ENCODE measurements around the gene RTL9. TPM values are rescaled to one million over a fixed set of nuclear protein-coding genes. Genes with fewer than 3 reads are reported as not detected.
"Not testable (repeated sequence)": the region's sequence is repeated elsewhere in the genome, so short reads cannot be mapped to it uniquely, and the experiment has no call there.

Gene RTL9
- total RNA-seq, 2 experiments from 2014 or later, result not detected

DNA sequence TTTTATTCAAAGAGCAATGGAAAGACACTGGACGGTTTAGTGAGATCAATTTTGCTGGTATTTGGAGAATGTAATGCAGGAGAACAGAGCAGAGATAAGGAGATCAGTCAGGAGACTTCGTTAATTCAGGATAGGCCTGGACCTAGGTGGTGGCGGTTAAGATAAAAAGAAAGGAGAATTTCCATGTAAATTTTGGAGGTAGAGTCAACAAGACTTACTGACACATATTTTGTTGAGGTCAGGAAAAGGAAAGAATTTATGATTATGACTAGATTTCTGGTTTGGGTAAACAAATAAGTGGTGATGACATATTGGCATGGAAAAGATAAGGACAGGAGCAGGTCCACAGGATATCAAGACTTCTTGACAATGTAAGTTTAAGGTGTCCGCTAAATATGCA is 31.9 kb upstream of the RTL9 start:
- no peak for DNase-seq
- Mint-ChIP-seq H3K27me3 (no peaks in the 10 kb centered on the region), H3K9me3 (no peaks in the 10 kb centered on the region), H3K4me3 (no peak overlapping the region), H3K36me3 (ENCODE audit: low read depth) (no peaks in the 10 kb centered on the region), H3K4me1 (ENCODE audit: low read depth) (peaks cover 4% of the 10 kb centered on the region), H3K27ac (no peak overlapping the region)
- TF ChIP-seq, protein P1, sequence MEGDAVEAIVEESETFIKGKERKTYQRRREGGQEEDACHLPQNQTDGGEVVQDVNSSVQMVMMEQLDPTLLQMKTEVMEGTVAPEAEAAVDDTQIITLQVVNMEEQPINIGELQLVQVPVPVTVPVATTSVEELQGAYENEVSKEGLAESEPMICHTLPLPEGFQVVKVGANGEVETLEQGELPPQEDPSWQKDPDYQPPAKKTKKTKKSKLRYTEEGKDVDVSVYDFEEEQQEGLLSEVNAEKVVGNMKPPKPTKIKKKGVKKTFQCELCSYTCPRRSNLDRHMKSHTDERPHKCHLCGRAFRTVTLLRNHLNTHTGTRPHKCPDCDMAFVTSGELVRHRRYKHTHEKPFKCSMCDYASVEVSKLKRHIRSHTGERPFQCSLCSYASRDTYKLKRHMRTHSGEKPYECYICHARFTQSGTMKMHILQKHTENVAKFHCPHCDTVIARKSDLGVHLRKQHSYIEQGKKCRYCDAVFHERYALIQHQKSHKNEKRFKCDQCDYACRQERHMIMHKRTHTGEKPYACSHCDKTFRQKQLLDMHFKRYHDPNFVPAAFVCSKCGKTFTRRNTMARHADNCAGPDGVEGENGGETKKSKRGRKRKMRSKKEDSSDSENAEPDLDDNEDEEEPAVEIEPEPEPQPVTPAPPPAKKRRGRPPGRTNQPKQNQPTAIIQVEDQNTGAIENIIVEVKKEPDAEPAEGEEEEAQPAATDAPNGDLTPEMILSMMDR (IDR thresholded peaks at IDR 0.05), result no peak
- ChIA-PET POLR2A (no interaction called here), CTCF (interaction anchor here (0.6 kb wide), 1 partner anchor 152 kb away, joined by 3 read pairs; no protein-coding TSS in a partner anchor)
- no peak for ATAC-seq
- intact Hi-C loops (cut with micrococcal nuclease), result no loop called here

DNA sequence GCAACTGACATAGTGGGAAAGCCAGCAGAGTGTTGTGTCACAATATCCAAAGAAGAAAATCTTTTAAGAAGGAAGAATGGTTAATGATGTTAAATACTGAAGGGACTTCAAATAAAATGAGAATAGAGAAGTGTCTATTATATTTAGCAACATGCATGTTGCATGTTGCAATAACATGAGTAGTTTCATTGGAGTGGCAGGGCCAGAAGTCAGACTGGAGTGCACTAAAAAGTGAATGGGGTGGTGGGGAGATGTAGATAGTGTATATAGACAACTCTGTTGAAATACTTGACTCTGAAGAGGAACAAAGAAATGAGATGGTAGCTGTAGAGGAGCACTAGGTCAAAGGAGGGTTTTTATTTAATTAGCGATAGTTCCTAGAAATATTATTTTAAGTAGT is 31.3 kb upstream of the RTL9 start:
- no peaks in the 10 kb centered on the region for H3K36me3 Mint-ChIP-seq (ENCODE audit: low read depth)
- H3K27me3 Mint-ChIP-seq, result no peaks in the 10 kb centered on the region
- no peak overlapping the region for H3K27ac Mint-ChIP-seq

DNA sequence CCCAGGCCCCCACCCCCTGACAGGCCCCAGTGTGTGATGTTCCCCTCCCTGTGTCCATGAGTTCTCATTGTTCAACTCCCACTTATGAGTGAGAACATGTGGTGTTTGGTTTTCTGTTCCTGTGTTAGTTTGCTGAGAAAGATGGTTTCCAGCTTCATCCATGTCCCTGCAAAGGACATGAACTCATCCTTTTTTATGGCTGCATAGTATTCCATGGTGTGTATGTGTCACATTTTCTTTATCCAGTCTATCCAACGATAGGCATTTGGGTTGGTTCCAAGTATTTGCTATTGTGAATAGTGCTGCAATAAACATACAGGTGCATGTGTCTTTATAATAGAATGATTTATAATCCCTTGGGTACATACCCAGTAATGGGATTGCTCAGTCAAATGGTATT is 30.0 kb upstream of the RTL9 start:
- H3K27ac Mint-ChIP-seq; H3K36me3 Mint-ChIP-seq (ENCODE audit: low read depth); H3K27me3 Mint-ChIP-seq; POLR2A ChIA-PET; H3K4me3 Mint-ChIP-seq; H3K9me3 Mint-ChIP-seq; ATAC-seq; DNase-seq; H3K4me1 Mint-ChIP-seq (ENCODE audit: low read depth); intact Hi-C loops (cut with micrococcal nuclease); CTCF ChIA-PET: not testable (repeated sequence)

More for the DNA sequence above, 31.3 kb upstream of the RTL9 start:
- no peak for ATAC-seq
- intact Hi-C loops (cut with micrococcal nuclease), result no loop called here
- no peaks in the 10 kb centered on the region for H3K9me3 Mint-ChIP-seq
- ChIA-PET POLR2A (no interaction called here), CTCF (no interaction called here)
- TF ChIP-seq, protein P1 (IDR thresholded peaks at IDR 0.05), result no peak
- H3K4me3 Mint-ChIP-seq, result no peak overlapping the region
- no peak for DNase-seq
- no peaks in the 10 kb centered on the region for H3K4me1 Mint-ChIP-seq (ENCODE audit: low read depth)

DNA sequence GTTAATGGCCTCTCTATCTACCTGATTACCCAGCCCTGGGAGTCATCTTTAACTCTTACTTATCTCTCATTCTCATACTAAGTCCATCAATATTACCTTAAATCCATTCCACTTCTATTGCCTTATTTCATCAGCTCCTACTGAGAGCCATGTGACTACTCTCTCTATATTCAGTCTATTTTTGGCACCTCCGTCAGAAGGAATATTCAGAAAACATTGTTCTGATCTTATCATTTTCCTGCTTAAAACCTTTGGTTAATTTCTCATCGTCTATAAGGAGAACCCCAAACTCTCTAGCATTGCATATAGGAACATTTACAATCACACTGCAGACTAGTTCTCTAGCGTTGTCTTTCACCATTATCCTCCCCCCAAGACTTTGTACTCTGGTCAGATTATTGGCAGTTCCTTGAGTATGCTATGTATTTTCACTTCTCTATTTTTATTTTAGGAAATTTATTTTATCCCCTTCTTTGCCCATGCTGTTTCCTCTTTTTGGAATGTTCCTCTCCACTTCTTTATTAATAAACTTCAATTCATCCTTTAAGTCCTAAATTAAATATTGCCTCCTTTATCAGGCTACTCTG is 27.1 kb upstream of the RTL9 start:
- H3K9me3 Mint-ChIP-seq, result no peaks in the 10 kb centered on the region
- H3K27me3 Mint-ChIP-seq, result peaks cover 3% of the 10 kb centered on the region
- CTCF ChIA-PET, result no interaction called here
- ATAC-seq (no peak), DNase-seq (no peak)
- H3K36me3 Mint-ChIP-seq (ENCODE audit: low read depth), result no peaks in the 10 kb centered on the region
- H3K4me1 Mint-ChIP-seq (ENCODE audit: low read depth), result no peaks in the 10 kb centered on the region
- intact Hi-C loops (cut with micrococcal nuclease), result no loop called here
- POLR2A ChIA-PET, result no interaction called here
- no peak overlapping the region for H3K4me3 Mint-ChIP-seq
- no peak overlapping the region for H3K27ac Mint-ChIP-seq
- TF ChIP-seq, protein P1 (IDR thresholded peaks at IDR 0.05), result no peak

DNA sequence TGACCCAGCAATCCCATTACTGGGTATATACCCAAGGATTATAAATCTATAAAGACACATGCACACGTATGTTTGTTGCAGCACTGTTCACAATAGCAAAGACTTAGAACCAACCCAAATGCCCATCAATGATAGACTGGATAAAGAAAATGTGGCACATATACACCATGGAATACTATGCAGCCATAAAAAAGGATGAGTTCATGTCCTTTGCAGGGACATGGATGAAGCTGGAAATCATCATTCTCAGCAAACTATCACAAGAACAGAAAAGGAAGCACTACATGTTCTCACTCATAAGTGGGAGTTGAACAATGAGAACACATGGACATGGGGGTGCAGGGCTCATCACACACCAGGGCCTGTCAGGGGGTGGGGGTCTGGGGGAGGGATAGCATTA is 25.2 kb upstream of the RTL9 start:
- H3K4me3 Mint-ChIP-seq; intact Hi-C loops (cut with micrococcal nuclease); H3K36me3 Mint-ChIP-seq (ENCODE audit: low read depth); ATAC-seq; H3K9me3 Mint-ChIP-seq; H3K27me3 Mint-ChIP-seq; POLR2A ChIA-PET; H3K4me1 Mint-ChIP-seq (ENCODE audit: low read depth); H3K27ac Mint-ChIP-seq; CTCF ChIA-PET; DNase-seq: not testable (repeated sequence)

DNA sequence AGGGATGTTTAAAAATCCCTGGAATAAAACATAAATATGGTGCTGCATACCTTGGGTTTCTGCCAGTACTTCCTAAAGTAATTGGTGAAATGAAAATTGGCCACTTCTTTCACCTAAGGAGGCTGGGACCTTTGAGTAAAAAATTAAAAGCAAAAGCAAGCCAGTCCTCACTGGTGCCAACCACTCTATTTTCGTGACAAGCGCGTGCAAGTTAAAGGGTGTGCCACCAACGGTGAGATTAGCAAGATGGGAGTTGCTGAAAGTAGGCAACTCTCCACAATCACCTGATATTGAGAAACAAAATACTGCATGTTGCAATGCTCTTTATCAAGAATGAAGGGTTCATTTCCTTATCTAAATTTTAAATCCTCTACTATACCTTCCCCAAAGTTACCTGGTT is 19.7 kb upstream of the RTL9 start:
- intact Hi-C loops (cut with micrococcal nuclease), result no loop called here
- H3K9me3 Mint-ChIP-seq, result no peaks in the 10 kb centered on the region
- ATAC-seq (no peak), DNase-seq (no peak)
- H3K4me3 Mint-ChIP-seq, result no peak overlapping the region
- peaks cover 11% of the 10 kb centered on the region for H3K4me1 Mint-ChIP-seq (ENCODE audit: low read depth)
- ChIA-PET CTCF (no interaction called here), POLR2A (no interaction called here)
- no peak overlapping the region for H3K27ac Mint-ChIP-seq
- H3K36me3 Mint-ChIP-seq (ENCODE audit: low read depth), result no peaks in the 10 kb centered on the region
- TF ChIP-seq, protein P1 (IDR thresholded peaks at IDR 0.05), result no peak
- peaks cover 5% of the 10 kb centered on the region for H3K27me3 Mint-ChIP-seq

Measured in activated CD8-positive, alpha-beta T cell treated with anti-CD3 and anti-CD28 coated beads for 36 hours (primary cell).